Measurements from ENCODE around the gene STRADA.
"Not testable (repeated sequence)": the region's sequence is repeated elsewhere in the genome, so short reads cannot be mapped to it uniquely, and the experiment has no call there.

The STRADA gene

DNA sequence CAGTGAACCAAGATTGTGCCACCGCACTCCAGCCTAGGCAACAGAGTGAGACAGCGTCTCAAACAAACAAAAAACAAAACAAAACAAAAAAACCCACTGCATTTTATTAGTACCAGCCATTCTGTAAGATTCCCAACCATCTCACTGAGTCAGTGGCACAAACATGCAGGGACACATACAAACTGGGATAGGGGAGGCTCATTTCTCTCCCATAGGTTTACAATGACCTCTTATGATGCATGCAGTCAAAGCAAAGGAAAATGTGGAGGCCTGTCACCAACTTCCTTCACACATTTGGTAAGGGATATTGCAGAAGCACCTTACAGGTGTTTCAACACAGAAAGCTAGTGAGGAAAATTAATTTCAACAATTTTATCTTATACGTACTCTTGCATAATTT, 12.4 kb upstream of the STRADA start:
- DNase-seq (ENCODE audit: low spot score) = no peak

DNA sequence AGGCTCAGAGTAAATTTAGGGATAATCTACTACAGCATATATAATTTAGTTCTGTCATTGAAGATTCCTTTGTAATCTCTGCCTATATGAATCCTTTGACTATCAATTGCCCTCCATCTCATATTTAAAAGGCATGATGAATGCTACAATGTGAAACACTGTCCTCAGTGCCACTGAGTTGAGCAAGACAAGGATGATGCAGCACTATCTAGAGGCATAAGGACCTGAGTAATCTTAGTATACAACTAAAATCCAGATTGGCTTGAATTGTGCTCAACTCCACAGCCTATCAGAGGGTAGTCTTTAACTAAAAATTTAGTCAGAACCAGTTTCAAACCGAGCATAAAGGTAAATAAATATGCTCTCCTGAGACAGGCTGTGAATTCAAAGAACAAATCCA, 11.6 kb upstream of the STRADA start:
- no peak for DNase-seq (ENCODE audit: low spot score)

DNA sequence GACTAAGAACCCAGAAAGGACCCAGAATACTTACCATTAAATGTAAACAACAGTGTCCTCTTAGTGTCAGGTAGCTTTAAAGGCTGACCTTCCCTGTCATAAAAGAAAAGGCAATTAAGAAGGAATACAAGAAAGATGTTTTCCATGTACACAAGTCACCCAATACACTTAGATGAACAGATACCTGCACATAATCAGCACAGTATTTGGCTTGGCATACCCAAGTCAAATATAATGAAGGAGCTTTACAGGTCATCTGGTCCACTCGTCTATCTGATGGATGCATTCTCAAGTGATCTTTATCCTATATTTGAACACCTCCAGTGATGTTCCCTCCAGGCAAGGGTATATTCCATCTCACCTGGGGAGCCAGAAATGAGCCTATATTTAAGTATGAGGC, 11.1 kb upstream of the STRADA start:
- DNase-seq (ENCODE audit: low spot score) = no peak

DNA sequence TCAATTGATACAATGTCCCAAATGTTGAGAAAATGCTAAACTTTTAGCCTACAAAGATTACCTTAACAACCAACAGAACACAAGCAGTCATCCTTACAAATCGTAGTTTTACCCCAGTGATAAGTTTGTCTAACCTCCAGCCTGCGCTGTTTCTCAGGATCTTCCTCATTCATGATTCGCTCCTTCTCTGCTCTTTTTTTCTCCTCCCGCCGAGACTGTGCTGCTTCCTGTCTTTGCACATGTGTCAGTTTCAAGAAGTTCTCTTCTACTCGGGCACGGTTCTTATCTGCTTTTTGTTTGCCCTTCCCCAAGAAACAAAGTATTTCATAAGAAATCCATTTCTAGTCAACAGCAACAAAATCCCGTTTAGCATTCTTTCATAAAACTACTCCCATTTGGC, 10.2 kb upstream of the STRADA start:
- DNase-seq (ENCODE audit: low spot score) = peak; percentile 59

DNA sequence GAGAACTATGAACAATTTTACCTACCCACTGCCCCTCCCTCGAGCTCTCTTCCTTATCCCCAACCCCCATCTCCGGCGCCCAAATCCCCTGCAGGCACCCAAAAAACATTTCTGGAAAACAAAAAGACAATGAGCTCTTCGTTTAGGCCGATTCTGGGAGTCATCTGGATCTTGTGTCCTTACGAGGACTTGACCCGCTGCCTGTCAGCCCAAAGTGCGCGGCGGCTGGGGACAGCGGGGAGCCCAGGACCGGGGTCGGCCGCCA, 524 bp downstream of the STRADA start:
- DNase-seq (ENCODE audit: low spot score) = peak; percentile 32

DNA sequence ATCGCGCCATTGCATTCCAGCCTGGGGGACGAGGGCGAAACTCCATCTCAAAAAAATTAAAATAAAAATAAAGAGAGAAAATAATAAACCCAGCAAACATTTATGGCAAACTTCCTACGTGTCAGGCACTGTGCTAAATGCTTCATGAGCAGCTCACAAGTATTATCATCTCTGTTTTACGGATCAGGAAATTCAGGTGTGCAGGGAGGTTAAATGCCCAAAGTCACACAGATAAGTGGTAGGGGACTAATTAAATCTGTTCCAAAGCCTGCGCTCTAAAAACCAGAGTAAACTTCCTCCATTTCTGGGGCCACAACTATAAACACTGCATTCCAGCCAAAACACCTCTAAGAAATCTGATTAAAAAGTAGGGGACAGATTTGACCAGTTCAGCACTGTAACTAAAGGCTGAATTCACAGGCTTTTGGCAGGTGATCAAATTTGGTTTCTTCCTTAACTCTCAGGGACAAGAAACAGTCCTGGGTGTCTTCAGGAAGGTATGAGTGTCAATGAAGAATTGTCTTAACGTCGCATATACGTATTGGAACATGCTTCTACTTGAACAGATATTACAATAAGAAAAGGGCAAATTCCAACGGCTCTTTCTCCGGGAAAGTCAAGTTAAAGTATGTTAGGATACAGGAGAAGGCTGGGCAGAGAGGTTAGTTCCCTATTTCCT, 996 bp downstream of the STRADA start:
- peak; percentile 26 for DNase-seq (ENCODE audit: low spot score)

DNA sequence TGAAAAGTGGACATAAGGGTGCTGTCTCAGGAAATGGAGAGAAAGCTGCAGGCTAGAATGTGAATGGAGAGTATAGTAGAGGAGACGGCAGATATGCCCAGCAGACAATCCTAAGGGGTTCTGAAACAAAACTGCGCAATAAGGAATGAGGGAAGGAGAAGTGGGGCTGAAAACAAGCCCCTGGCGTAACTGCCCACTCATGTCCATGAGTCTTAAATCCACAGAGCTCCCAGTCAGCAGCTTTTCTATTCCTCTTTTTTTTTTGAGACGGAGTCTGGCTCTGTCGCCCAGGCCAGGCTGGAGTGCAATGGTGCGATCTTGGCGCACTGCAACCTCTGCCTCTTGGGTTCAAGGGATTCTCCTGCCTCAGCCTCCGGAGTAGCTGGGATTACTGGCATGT, 5.9 kb downstream of the STRADA start:
- DNase-seq (ENCODE audit: low spot score) = no peak

DNA sequence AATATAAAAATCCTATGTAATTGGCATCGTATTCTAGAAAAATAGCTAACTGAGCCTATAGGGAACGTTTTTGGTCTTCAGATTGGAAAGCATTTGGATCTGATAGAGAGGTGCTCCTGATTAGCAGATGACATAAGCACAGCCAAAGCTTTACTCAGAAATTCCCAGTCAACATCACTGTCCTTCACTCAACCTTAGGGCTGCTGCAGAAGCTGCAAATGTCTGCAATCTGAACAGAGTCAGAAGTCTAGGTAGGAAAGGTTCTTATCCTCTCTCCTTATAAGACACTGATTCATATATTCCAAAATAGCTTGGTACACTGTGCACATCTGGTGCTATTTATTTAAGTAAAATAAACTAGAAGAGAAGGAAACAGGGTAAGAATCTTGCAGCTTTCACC, 19.2 kb downstream of the STRADA start:
- DNase-seq (ENCODE audit: low spot score) = no peak

DNA sequence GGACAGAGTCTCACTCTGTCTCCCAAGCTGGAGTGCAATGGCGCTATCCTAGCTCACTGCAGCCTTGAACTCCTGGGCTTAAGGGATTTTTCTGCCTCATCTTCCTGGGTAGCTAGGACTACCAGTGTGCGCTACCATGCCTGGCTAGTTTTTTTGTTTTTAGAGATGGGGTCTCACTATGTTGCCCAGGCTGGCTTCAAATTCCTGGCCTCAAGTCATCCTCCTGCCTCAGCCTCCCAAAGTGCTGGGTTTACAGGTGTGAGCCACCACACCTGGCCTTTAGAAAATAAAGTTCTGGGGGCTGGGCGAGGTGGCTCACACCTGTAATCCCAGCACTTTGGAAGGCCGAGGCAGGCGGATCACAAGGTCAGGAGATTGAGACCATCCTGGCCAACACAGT, 21.4 kb downstream of the STRADA start:
- not testable (repeated sequence) for DNase-seq (ENCODE audit: low spot score)

DNA sequence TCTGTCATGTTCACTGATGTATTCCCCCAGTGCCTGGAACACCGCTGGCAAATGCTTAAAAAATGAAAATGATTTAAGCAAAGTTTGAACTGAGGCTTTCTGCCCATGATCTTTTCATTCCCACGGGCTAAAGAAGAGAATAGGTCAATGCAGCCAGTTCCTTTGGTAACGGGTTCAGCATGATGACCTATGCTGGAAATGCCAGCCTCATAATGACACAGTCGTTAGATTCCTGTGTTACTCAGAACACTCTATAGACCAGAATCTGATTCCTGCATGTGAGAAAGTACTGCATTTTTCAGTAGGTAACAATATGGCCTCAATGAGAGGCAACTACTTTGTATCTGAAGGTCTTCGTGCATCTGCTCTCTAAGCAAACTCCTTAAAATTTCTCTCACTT, 22.6 kb downstream of the STRADA start:
- DNase-seq (ENCODE audit: low spot score) = no peak

DNA sequence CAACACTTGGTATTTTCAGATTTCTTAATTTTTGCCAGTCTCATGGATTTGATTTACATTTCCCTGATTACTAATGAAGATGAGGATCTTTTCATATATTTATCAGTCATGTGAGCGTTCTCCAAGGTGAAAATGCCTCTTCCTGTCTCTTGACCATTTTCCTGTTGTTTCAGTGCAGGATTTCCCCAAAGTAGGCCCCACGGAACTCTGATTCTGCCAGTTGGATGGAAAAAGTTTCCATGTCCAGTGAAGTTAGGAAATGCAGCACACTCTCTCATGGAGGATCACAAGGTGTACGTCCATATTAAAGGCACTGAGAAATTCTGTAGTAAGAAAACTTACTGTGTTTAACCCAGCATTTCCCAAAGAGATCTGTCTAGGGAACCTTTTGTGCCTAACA, 25.2 kb downstream of the STRADA start:
- no peak for DNase-seq (ENCODE audit: low spot score)

DNA sequence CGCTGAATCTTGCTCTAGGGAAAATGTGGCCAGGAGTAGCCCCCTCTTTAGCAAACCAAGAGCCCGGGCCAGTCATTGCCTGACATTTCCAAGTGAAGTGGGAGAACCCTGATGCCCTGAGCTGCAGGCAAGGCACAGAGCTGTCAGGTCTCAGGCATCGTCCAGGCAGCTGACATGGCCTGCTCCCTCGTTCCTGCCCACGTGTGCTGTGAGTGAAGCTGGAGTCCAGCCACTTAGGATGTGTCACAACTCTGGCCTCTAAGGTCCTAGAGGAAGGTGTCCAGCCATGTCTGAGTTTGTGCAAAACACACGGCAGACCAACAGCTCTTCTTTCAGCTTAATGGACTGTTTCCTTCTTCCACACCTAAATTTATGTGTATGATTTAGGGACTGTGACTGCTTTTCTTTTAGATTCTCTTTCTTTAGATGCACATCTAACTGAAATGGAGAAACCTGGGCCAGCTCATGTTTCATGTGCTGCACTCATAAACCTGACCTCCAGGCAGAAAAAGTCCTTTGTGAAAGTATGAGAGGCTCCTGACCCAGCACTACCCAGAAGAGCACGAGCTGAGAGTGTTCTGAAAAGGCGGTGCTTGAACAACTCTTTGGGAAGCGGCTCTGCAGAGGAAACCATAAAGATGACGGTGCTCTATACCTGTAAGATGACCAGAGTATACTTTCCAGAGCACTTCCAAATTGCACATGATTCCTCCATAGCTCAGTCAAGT, 26.9 kb downstream of the STRADA start:
- DNase-seq (ENCODE audit: low spot score) = no peak

DNA sequence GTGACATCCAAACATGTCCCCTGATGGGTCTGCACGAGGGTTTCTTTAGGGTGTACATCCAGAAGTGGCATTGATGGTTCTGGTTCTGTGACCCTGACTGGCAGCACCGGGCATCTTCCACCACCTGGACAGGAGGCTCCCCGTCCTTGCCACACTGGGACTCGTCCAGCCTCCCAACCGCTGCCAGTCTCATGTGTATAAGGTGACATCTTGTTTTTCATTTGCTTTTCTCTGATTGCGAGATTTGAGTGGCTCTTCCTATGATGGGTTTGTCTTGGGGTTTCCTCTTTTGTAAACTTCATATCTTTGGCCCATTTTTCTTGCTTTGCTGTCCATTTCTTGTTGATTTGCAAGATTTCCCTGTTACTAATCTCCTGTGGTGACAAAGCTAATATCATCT, 32.5 kb downstream of the STRADA start:
- DNase-seq (ENCODE audit: low spot score) = no peak

DNA sequence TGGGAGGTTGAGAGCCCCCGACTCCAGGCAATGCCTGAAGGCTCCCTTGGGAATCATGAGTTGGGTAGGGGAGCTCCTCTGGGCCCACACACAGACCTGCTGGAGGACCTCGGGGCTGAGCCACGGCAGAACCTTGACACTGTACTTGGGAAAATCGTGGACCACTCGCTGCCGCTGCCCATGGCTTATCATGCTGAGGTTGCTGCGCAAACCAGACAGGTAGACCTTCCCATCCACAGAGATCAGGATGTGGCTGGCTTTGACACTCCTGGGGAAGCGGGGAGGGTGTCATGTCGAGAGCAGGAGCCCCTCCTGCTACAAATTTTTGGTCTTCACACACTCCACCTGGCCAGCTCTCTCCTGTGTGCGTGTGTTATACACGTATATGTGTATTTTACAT, 34.4 kb downstream of the STRADA start:
- no peak for DNase-seq (ENCODE audit: low spot score)

DNA sequence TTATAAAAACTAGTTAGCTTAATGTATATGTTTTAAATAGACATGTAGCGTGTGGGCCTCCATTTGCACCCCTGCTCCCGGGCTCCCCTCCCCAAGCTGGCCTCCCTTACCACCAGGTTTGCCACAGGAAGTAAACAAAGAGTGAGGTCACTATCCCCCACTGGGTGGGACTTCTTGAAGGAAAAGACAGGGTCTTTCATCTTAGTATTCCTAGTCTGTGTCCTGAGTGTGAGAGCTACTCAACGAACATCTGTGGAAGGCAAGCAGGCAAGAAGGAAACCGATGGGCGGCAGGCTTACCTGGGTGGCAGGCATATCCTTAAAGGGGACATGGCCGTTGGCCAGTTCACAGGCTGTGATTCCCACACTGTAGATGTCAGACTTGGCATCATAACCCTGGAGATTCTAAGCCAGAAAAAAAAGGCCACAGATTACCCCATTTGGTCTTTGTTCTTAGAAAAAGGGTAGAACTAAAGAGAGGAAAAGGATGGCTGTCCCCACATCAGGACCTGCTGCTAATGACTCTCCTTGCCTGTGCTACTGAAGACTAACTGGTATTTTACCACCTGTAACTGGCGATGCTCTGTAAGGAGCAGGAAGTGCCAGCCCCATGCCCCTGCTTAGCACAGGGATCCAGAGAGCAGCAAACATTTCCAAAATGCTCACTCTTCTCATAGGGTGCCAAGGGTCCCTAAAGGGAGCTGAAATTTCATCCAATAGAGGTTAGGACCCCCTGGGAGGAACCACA, 35.1 kb downstream of the STRADA start:
- DNase-seq (ENCODE audit: low spot score) = no peak

DNA sequence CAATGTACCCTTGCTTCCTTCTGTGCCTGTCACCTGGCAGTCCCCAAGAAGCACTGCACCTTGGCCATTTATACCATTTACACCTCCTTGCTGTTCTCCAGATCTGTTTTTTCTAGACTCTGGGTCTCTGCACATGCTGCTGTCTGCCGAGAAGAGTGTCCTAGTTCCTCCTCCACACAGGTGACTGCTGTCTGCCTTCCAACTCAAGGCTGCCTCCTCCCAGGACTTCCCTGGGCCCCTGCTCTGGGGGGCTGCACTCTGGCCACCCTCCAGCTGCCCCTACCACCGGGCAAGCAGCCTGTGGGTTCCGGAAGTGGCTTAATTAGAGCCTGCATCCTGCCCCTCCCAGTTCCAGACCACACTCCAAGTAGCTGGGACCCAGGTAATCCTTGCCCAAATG, 35.9 kb downstream of the STRADA start:
- no peak for DNase-seq (ENCODE audit: low spot score)

DNA sequence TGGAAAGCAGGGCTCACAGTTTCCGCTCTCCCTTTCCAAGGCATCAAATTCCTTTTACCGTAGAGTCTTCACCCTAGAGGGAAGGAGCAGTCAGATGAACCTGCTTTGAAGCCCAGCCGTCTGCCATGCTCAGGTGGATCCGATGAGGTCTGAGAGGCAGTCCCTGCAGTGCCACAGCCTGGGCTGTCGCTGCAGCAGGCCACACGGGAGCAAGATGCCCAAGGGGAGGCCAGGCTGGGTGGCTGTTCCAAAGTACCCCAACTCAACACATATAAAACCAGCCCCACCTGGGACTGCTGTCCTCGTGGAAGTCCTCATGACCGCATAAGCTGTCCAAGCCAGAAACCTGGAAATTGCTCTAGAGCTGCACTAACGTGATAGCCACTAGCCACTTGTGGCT, 36.8 kb downstream of the STRADA start:
- DNase-seq (ENCODE audit: low spot score) = no peak

DNA sequence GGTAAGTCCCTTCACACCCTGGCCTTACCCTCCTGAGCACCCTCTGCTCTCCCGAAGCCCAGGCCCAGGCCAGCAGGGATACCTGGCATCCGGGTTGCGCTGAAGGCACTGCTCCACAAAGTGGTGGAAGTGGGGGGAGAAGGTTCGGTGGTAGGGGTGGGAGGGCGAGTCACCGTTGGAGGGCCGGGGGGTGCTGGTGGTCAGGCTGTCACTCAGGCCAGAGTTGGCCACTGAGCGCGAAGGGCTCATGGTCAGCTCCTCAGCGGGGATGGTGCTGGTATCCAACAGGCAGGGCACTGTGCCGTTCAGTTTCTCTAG, 37.4 kb downstream of the STRADA start:
- DNase-seq (ENCODE audit: low spot score) = no peak

DNA sequence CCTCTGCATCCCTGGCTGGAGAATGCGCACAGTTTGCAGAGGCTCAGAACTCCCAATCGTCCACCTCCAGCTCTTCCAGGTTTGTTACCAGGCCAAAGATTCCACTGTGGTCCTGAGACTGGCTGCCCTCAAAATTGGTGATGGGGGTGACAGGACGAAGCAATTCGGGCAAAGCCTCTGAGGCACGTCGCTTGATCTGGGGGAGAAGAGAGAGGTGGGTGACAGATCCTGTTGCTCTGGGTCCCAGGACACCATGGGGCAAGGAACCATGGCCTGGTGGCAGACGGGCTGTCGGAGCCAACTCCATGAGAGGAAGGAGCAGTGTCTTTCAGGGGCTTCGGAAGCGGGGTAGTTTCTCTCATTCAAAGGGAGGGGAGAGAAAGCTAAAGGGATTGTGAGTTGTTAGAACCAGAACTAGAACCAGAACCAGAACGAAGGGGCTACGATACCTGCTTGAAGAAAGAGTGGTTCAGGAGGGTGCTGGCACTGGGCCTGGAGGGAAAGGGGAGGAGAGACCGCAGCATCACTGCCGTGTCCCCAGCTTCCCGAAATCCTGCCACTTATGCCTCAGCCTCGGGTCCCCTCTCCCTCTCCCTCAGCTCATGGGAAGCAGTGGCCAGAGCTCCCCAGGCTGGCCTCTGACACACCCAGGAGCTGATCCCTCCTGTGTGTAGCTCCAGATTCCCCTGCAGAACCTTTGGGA, 37.9 kb downstream of the STRADA start:
- no peak for DNase-seq (ENCODE audit: low spot score)

DNA sequence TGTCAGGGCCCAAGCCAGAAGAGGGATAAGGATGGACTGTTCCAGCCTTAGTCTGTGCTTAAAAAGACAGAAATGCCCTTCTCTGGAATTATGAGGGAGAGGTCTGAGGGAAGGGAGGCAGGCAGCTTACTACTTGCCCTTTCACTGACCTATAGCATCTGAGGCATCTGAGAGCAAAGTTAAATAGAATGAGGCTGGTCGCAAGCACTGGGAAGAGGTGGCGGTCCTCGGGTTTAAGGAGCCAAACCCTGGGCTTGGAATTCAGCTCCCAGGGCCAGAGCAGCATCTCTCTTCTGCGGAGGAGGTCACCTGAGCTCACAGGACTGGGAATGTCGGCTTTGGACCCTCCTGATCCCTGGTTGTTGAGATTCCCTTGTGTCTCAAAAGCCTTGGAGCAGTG, 38.6 kb downstream of the STRADA start:
- DNase-seq (ENCODE audit: low spot score) = no peak

DNA sequence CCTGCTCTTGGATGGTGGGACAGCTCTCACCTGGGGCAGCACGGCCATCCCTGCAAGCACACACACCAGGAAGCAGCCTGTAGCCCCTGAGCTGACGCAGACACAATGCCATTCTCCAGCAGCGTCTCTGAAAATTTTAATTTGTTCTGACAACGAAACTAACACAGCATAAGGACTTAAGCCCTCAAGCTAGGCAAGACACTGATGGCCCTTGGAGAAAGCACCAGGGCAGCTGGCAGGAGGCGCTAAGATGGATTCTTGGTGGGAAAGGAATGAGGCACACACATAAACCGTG, 38.9 kb downstream of the STRADA start:
- DNase-seq (ENCODE audit: low spot score) = no peak

DNA sequence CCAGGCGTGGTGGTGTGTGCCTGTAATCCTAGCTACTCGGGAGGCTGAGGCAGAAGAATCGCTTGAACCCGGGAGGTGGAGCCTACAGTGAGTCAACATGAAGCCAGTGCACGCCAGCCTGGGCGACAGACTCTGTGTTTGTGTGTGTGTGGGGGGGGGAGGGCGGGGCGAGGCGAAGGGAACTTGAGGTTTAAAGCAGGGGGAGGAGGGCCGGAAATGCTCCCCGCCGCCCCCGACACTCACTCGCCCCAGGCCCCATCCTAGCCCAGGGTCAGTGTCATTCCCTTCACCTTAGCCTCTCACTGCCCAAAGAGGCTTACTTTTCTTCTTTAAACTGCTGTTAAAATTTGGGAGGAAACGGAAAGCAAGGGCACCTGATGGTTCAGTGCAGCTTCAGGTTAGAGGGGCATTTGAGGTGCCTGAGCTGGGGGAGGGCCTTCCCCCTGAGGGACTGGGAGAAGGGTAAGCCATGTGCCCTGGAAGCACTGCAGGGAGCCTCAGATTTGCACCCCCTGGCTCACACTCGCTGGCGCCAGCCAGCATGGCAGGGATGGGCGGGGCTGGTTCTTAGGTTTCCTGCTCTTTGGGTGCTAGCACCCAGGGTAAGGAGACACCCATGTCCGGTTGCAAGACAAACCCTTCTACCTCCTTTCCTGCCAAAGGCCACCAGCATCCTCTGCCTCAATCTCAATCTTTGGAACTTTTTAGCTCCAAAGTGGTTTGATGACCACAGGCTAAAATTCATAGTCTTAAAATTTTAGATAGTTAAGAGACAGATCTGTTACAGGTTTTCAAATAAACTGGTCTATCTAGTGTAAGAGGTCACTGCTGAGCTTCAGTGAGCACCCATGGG, 39.5 kb downstream of the STRADA start:
- no peak for DNase-seq (ENCODE audit: low spot score)

DNA sequence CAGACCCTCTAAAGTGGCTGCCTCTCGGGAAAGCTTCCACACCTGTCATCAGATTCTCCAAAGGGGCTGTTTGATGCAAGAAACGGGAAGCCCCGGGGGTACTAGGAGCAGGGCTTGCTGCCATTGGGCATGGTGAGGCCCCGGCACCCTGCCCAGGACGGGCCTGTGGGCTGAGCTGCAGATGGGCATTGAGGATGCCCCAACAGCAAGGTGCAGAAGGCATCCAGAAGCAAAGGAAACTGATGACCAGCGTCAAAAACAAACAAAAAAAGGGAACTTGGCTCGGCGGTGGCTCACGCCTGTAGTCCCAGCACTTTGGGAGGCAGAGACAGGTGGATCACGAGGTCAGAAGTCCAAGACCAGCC, 40.2 kb downstream of the STRADA start:
- DNase-seq (ENCODE audit: low spot score) = no peak

All from pons (tissue), 1 donor.